CD4-positive, alpha-beta memory T cell (primary cell): ENCODE results near the gene NAA15. TPM values are rescaled to one million over a fixed set of nuclear protein-coding genes. Genes with fewer than 3 reads are reported as not detected.

Experiments
- CTCF ChIA-PET: fragments of 350-600 bp; sonication (Branson Sonifier 250); formaldehyde crosslinking; loops from one replicate; lab custom pipeline; 2021; ENCODE audit warnings: inconsistent platforms; ENCODE audit not compliant: partially characterized antibody; lab: Charles Lee
- POLR2A ChIA-PET: fragments of 350-600 bp; sonication (Branson Sonifier 250); formaldehyde crosslinking; loops from one replicate; lab custom pipeline; 2021; ENCODE audit not compliant: partially characterized antibody; lab: Charles Lee
- DNase-seq, 5 donors: peaks; one replicate each; pipeline versions ENCODE4 v3.0.0 to v3.0.0-alpha.2; 2020 to 2022; ENCODE audit warnings: mixed read lengths in 1 of 5
- H3K27ac ChIP-seq: one replicate; pipeline ENCODE4 v1.7.0; 2013; ENCODE audit warnings: low read depth, low read length
- H3K27me3 ChIP-seq: 2 replicates; pipeline ENCODE4 v1.7.0; 2013; ENCODE audit warnings: mild to moderate bottlenecking, low read length, moderate library complexity; ENCODE audit not compliant: insufficient read depth
- H3K36me3 ChIP-seq: 2 replicates; pipeline ENCODE4 v1.7.0; 2013; ENCODE audit warnings: mild to moderate bottlenecking, low read length, moderate library complexity; ENCODE audit not compliant: insufficient read depth
- H3K4me1 ChIP-seq: 2 replicates; pipeline ENCODE4 v1.7.0; 2013; ENCODE audit warnings: mild to moderate bottlenecking, low read length, moderate library complexity; ENCODE audit not compliant: insufficient read depth
- H3K4me3 ChIP-seq, 2 donors: one replicate each; pipeline ENCODE4 v1.7.0; 2013; ENCODE audit warnings: low read length in 2 of 2, mild to moderate bottlenecking in 1 of 2
- H3K9me3 ChIP-seq, 2 donors: one replicate each; pipeline ENCODE4 v1.7.0; 2013; ENCODE audit warnings: low read length in 2 of 2, control low read depth in 1 of 2; ENCODE audit not compliant: control insufficient read depth in 1 of 2
- H3K27ac Mint-ChIP-seq, 7 donors: one replicate each; pipeline ENCODE4 v1.8.0; 2020 to 2021; ENCODE audit warnings: mixed read lengths in 7 of 7, mild to moderate bottlenecking in 6 of 7, inconsistent platforms in 3 of 7, moderate library complexity in 3 of 7
- H3K27me3 Mint-ChIP-seq, 2 donors: one replicate each; pipeline ENCODE4 v1.8.0; 2020 to 2021; ENCODE audit warnings: mixed read lengths in 2 of 2
- H3K36me3 Mint-ChIP-seq, 2 donors: one replicate each; pipeline ENCODE4 v1.8.0; 2020 to 2021; ENCODE audit warnings: mixed read lengths in 2 of 2, inconsistent platforms in 1 of 2, mild to moderate bottlenecking in 1 of 2
- H3K4me1 Mint-ChIP-seq, 4 donors: one replicate each; pipeline ENCODE4 v1.8.0; 2020 to 2021; ENCODE audit warnings: mixed read lengths in 4 of 4, mild to moderate bottlenecking in 1 of 4
- H3K4me3 Mint-ChIP-seq, 8 donors: one replicate each; pipeline ENCODE4 v1.8.0; 2020 to 2021; ENCODE audit warnings: mixed read lengths in 8 of 8, mild to moderate bottlenecking in 7 of 8, moderate library complexity in 6 of 8, inconsistent platforms in 3 of 8
- H3K9me3 Mint-ChIP-seq, 8 donors: one replicate each; pipeline ENCODE4 v1.8.0; 2020 to 2021; ENCODE audit warnings: mixed read lengths in 8 of 8, mild to moderate bottlenecking in 5 of 8, inconsistent platforms in 3 of 8, moderate library complexity in 1 of 8
- intact Hi-C: fragments of 100-400 bp; cut with micrococcal nuclease; formaldehyde crosslinking; loops from one replicate; pipeline ENCODE4 v1.15.1; 2023
- polyA plus RNA-seq, 2 donors: library from polyadenylated mRNA; unstranded; fragments of 300-500 nt; fragmentation: Illumina TruSeq; gene quantifications; one replicate each; pipeline ENCODE4 v1.2.3, GENCODE V29; 2021
- total RNA-seq, 2 experiments: library from RNA; stranded (reverse); gene quantifications; one replicate each; pipeline ENCODE4 v1.2.3, GENCODE V29; 2021

The NAA15 gene
- total and polyA plus RNA-seq, 4 experiments from 2014 or later, result 18.6 to 47.7 (median 46.2) TPM

DNA sequence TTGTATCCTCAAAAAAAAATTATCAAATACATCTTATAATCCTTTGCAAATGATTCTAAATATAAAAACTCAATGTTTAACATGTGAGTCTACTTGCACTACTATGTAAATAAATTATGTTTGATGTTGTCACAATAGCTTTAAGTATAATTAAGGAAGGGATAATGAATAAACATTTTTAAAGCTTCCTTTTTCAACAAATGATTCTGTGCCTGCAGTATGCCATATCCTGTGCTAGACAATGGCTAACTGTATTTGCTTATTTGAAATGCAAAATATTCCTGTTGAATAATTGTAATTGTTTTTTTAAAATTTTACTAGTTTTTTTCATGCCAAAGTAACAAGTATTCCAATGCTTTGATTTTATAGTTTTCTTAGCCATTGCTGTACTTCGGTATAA is 60.0 kb downstream of the NAA15 start:
- H3K27me3 Mint-ChIP-seq, result no peaks in the 10 kb centered on the region
- ChIA-PET POLR2A (no interaction called here), CTCF (interaction anchor here (1.4 kb wide), 1 partner anchor 331 kb away, joined by 6 read pairs; no protein-coding TSS in a partner anchor)
- no peaks in the 10 kb centered on the region for H3K27me3 ChIP-seq
- intact Hi-C loops, result no loop called here
- no peaks in the 10 kb centered on the region for H3K9me3 ChIP-seq
- no peak overlapping the region for H3K27ac ChIP-seq
- DNase-seq, result no peak
- no peak overlapping the region for H3K4me3 ChIP-seq
- H3K4me1 ChIP-seq, result no peaks in the 10 kb centered on the region
- no peak overlapping the region for H3K4me3 Mint-ChIP-seq
- no peaks in the 10 kb centered on the region for H3K9me3 Mint-ChIP-seq
- H3K36me3 Mint-ChIP-seq, result peaks cover 30 to 63% of the 10 kb centered on the region in 2 donors
- peaks cover 0 to 3% (median 0%) of the 10 kb centered on the region in 4 donors for H3K4me1 Mint-ChIP-seq
- peaks cover 27% of the 10 kb centered on the region for H3K36me3 ChIP-seq
- no peak overlapping the region for H3K27ac Mint-ChIP-seq

DNA sequence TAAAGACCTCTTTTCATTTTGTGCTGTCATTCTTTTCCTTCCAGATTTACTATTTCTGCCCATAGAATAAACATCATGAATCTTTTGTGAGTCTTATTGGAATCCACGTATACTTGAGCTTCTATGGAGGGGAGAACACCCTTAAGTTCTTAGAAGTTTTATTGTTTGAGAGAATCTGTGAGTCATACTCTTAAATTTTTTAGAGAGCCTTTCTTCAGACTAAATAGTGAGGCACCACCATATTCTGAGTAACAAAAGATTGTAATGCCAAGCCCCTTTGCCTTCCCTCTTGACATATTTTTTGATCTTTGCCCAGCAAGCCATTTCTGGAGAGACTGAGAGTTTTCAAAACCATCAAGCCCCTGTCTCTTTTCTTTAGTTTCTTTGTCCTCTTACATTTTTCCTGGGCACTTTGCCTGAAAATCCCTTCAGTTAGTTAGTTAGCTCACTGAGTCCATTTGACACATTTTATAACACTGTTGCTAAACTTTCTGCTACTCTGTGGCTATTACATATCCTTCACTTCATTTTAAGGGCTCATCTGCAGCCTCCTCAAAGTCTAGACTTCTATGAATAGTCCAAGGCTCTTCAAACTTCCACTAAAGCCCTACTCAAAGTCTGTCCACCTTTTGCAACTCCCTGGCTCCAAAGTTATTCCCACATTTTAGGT is 66.3 kb downstream of the NAA15 start:
- H3K4me3 ChIP-seq, result no peak overlapping the region
- peaks cover 18% of the 10 kb centered on the region for H3K36me3 ChIP-seq
- Mint-ChIP-seq H3K9me3 (no peaks in the 10 kb centered on the region), H3K4me1 (peaks cover 0 to 4% (median 0%) of the 10 kb centered on the region in 4 donors), H3K4me3 (no peak overlapping the region), H3K27me3 (no peaks in the 10 kb centered on the region), H3K36me3 (peaks cover 53 to 68% of the 10 kb centered on the region in 2 donors), H3K27ac (peak overlapping the region in 3 of 7 donors; percentile 8 to 15 (median 10))
- H3K4me1 ChIP-seq, result no peaks in the 10 kb centered on the region
- no peaks in the 10 kb centered on the region for H3K27me3 ChIP-seq
- no peak overlapping the region for H3K27ac ChIP-seq
- no peaks in the 10 kb centered on the region for H3K9me3 ChIP-seq
- DNase-seq, result no peak
- CTCF ChIA-PET, result no interaction called here
- intact Hi-C loops, result no loop called here
- POLR2A ChIA-PET, result no interaction called here

DNA sequence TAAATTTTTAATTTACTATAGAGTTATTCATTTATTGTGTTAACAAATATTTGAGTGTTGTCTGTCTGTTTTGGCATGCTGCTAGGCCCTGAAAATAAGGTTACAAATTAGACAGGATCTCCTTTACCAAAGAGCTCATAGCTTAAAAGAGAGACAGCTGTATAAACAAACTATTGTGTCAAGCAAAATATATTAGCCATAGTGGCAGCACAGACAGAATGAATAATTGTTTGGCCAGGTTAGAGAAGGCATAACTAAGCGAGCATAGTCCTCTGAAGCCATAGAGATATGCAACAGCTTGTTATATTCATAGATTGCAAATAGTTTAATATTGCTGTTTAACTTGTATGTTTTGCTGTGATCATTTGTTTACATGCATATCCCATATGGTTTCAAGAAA is 67.7 kb downstream of the NAA15 start:
- CTCF ChIA-PET, result interaction anchor here (0.9 kb wide), 1 partner anchor 74 kb away, joined by 3 read pairs; no protein-coding TSS in a partner anchor
- Histone ChIP-seq H3K9me3 (no peaks in the 10 kb centered on the region), H3K36me3 (peaks cover 31% of the 10 kb centered on the region), H3K27me3 (no peaks in the 10 kb centered on the region), H3K4me3 (no peak overlapping the region), H3K27ac (no peak overlapping the region), H3K4me1 (no peaks in the 10 kb centered on the region)
- H3K27ac Mint-ChIP-seq, result peak overlapping the region in 1 of 7 donors; percentile 53
- H3K4me3 Mint-ChIP-seq, result no peak overlapping the region
- H3K4me1 Mint-ChIP-seq, result peaks cover 0 to 4% (median 0%) of the 10 kb centered on the region in 4 donors
- H3K9me3 Mint-ChIP-seq, result peaks cover 0 to 2% (median 0%) of the 10 kb centered on the region in 8 donors
- H3K36me3 Mint-ChIP-seq, result peaks cover 50 to 66% of the 10 kb centered on the region in 2 donors
- intact Hi-C loops, result no loop called here
- POLR2A ChIA-PET, result interaction anchor here (1.3 kb wide), 1 partner anchor 84 kb away, joined by 5 read pairs; no protein-coding TSS in a partner anchor
- no peaks in the 10 kb centered on the region for H3K27me3 Mint-ChIP-seq
- no peak for DNase-seq

DNA sequence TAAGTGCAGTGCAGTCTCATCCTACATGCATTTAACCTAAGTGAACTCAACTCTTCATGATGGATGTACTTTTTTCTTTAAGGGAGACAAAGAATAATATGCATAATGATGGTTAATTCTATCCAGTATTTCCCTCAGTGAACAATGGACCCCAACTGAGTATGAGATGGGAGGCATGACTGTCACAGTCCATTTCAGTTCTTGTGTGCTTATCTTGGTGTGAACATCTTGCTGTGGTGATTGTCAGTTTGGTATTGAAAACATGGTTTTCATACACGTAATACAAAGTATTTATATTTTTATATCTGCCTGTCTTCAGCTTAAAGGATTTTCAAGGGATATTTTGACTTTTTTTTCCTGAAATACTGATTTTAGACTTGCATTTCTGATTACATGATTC is 72.9 kb downstream of the NAA15 start:
- CTCF ChIA-PET, result no interaction called here
- H3K36me3 ChIP-seq, result peaks cover 34% of the 10 kb centered on the region
- peaks cover 0 to 2% (median 0%) of the 10 kb centered on the region in 8 donors for H3K9me3 Mint-ChIP-seq

DNA sequence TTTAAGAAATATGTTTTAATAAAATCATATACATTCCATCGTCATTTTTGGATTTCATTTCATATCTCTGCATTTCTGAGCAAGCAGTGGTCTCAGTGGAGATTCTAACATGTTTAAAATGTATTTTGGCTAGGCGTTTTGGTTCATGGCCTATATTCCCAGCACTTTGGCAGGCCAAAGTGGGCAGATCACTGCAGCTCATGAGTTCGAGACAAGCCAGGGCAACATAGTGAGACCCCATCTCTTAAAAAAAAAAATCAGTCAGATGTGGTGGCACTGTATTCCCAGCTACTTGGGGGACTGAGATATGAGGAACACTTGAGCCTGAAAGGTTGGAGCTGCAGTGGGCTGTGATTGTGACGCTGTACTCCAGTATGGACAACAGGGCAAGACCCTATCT is 85.1 kb downstream of the NAA15 start:
- peak overlapping the region in 2 of 7 donors; percentile 6 to 80 for H3K27ac Mint-ChIP-seq
- no peaks in the 10 kb centered on the region for H3K27me3 Mint-ChIP-seq
- H3K4me3 Mint-ChIP-seq, result no peak overlapping the region
- H3K27ac ChIP-seq, result no peak overlapping the region
- H3K36me3 Mint-ChIP-seq, result peaks cover 38 to 73% of the 10 kb centered on the region in 2 donors
- H3K9me3 ChIP-seq, result no peaks in the 10 kb centered on the region
- intact Hi-C loops, result no loop called here
- CTCF ChIA-PET, result interaction anchor here (1.3 kb wide), 1 partner anchor 11 kb away, joined by 3 read pairs; no protein-coding TSS in a partner anchor
- no peaks in the 10 kb centered on the region for H3K4me1 ChIP-seq
- DNase-seq, result no peak
- H3K9me3 Mint-ChIP-seq, result no peaks in the 10 kb centered on the region
- H3K4me3 ChIP-seq, result no peak overlapping the region
- H3K36me3 ChIP-seq, result peaks cover 24% of the 10 kb centered on the region
- POLR2A ChIA-PET, result no interaction called here
- no peaks in the 10 kb centered on the region for H3K27me3 ChIP-seq
- H3K4me1 Mint-ChIP-seq, result peaks cover 0 to 1% (median under 1%) of the 10 kb centered on the region in 4 donors

More for the DNA sequence above, 72.9 kb downstream of the NAA15 start:
- H3K9me3 ChIP-seq, result no peaks in the 10 kb centered on the region
- no peak overlapping the region for H3K4me3 ChIP-seq
- intact Hi-C loops, result no loop called here
- H3K4me1 Mint-ChIP-seq, result no peaks in the 10 kb centered on the region
- H3K27ac ChIP-seq, result no peak overlapping the region
- POLR2A ChIA-PET, result no interaction called here
- H3K4me1 ChIP-seq, result no peaks in the 10 kb centered on the region
- H3K36me3 Mint-ChIP-seq, result peaks cover 39 to 71% of the 10 kb centered on the region in 2 donors
- DNase-seq, result no peak
- no peak overlapping the region for H3K4me3 Mint-ChIP-seq
- no peaks in the 10 kb centered on the region for H3K27me3 Mint-ChIP-seq
- no peak overlapping the region for H3K27ac Mint-ChIP-seq
- H3K27me3 ChIP-seq, result no peaks in the 10 kb centered on the region

DNA sequence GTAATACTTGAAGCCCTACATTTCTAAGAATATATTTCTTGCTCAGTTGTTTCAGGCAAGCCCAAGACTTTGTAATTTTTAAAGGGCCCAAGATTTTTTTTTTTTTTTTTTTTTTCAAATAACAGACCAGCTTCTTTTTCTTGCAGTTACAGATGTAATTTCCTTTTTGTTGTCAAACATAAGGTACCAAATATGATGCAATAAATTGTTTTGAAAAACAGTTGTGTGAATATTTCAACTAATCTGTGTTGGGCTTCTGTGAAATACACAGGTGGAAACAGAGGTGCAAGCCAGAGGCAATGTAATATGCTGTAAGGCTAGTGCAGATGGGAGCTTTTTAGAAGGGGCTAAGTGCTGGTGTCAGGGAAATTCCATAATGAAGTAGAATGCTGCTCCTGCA is 87.8 kb downstream of the NAA15 start:
- Mint-ChIP-seq H3K27ac (peak overlapping the region in 3 of 7 donors; percentile 11 to 26 (median 25)), H3K4me3 (no peak overlapping the region), H3K4me1 (peaks cover 0 to 1% (median under 1%) of the 10 kb centered on the region in 4 donors), H3K9me3 (no peaks in the 10 kb centered on the region), H3K27me3 (no peaks in the 10 kb centered on the region), H3K36me3 (peaks cover 43 to 68% of the 10 kb centered on the region in 2 donors)
- intact Hi-C loops, result no loop called here
- no peak overlapping the region for H3K4me3 ChIP-seq
- POLR2A ChIA-PET, result interaction anchor here (0.6 kb wide), 1 partner anchor 374 kb away, joined by 3 read pairs; no protein-coding TSS in a partner anchor
- no peaks in the 10 kb centered on the region for H3K27me3 ChIP-seq
- H3K36me3 ChIP-seq, result peaks cover 20% of the 10 kb centered on the region
- no peaks in the 10 kb centered on the region for H3K4me1 ChIP-seq
- CTCF ChIA-PET, result no interaction called here
- no peaks in the 10 kb centered on the region for H3K9me3 ChIP-seq
- no peak overlapping the region for H3K27ac ChIP-seq
- DNase-seq, result no peak

DNA sequence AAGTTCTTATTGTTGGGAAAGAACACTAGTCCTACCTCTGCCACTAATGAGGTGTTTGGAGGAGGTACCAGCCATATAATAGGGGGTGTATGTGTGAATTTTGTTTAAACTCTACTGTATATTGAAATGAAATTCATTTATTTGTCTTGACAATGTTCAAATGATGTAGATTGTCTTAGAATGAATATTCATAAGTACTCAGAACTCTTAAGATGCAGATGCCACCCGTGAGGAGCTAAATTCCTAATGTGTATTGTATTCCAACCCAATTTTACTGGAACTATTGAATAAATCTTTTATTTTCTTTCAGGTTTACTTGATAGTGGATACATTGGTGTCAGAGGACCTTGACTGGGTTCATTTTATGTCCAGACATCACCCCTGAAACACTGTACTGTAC is 88.7 kb downstream of the NAA15 start:
- Histone ChIP-seq H3K9me3 (no peaks in the 10 kb centered on the region), H3K4me1 (no peaks in the 10 kb centered on the region), H3K36me3 (peaks cover 19% of the 10 kb centered on the region), H3K27me3 (no peaks in the 10 kb centered on the region), H3K27ac (no peak overlapping the region), H3K4me3 (no peak overlapping the region)
- ChIA-PET CTCF (no interaction called here), POLR2A (no interaction called here)
- H3K4me1 Mint-ChIP-seq, result peaks cover 0 to 1% (median under 1%) of the 10 kb centered on the region in 4 donors
- DNase-seq, result no peak
- H3K9me3 Mint-ChIP-seq, result no peaks in the 10 kb centered on the region
- H3K27ac Mint-ChIP-seq, result peak overlapping the region in 1 of 7 donors; percentile 37
- no peak overlapping the region for H3K4me3 Mint-ChIP-seq
- H3K27me3 Mint-ChIP-seq, result no peaks in the 10 kb centered on the region
- H3K36me3 Mint-ChIP-seq, result peaks cover 43 to 67% of the 10 kb centered on the region in 2 donors
- intact Hi-C loops, result no loop called here
